Activated naive CD4-positive, alpha-beta T cell treated with anti-CD3 and anti-CD28 coated beads, Interleukin-2, amount 50 U/mL, for 16 hours (primary cell): Measurements from ENCODE around the gene INSYN2A.

ENCODE experiments used
- DNase-seq: peaks from one replicate; pipeline ENCODE4 v3.0.0-alpha.2; 2020

The INSYN2A gene

GRCh38 chr10:127151981-127152699 is 44.3 kb downstream of the INSYN2A start:
- DNase-seq: no peak

- DNase-seq: no peak
These were observed 44.9 kb downstream of the INSYN2A start for GRCh38 chr10:127151541-127151940.

- no peak for DNase-seq
These were observed 46.3 kb downstream of the INSYN2A start for GRCh38 chr10:127150136-127150535.

GRCh38 chr10:127149501-127150081 is 46.8 kb downstream of the INSYN2A start:
- no peak for DNase-seq

GRCh38 chr10:127148933-127149220 is 47.5 kb downstream of the INSYN2A start:
- DNase-seq: no peak

- DNase-seq: no peak
These were observed 48.1 kb downstream of the INSYN2A start for GRCh38 chr10:127148066-127148932.

- no peak for DNase-seq
These were observed 49.7 kb downstream of the INSYN2A start for GRCh38 chr10:127146661-127147060.
